Measurements from ENCODE around the gene LAMA4. TPM values are rescaled to one million over a fixed set of nuclear protein-coding genes. Genes with fewer than 3 reads are reported as not detected.

The LAMA4 gene
- total and polyA plus RNA-seq, 4 donors, result 2.1 to 6.0 (median 3.5) TPM

GRCh38 chr6:112139052-112139451 is 115.3 kb downstream of the LAMA4 start:
- no peak overlapping the region for H3K4me3 ChIP-seq (ENCODE audit: low read depth in 1 of 3, low read length in 3 of 3)
- TF ChIP-seq NR2F2 (IDR thresholded peaks at IDR 0.05) (no peak), SP1 (IDR thresholded peaks at IDR 0.05) (no peak), YY1 (IDR thresholded peaks at IDR 0.05) (no peak), TAF1 (conservative IDR thresholded peaks at IDR 0.05) (no peak), HNF4A (conservative IDR thresholded peaks at IDR 0.05) (no peak), GABPA (IDR thresholded peaks at IDR 0.05 in 1 of 2, conservative IDR thresholded peaks at IDR 0.05 in 1 of 2) (no peak), JUND (IDR thresholded peaks at IDR 0.05) (no peak), REST (IDR thresholded peaks at IDR 0.05) (no peak), HNF4G (IDR thresholded peaks at IDR 0.05) (no peak), ATF3 (IDR thresholded peaks at IDR 0.05) (no peak), EGR1 (IDR thresholded peaks at IDR 0.05; ENCODE audit: low read depth in 2 of 2) (no peak), ZBTB33 (IDR thresholded peaks at IDR 0.05) (no peak), MAX (IDR thresholded peaks at IDR 0.05) (no peak), RXRA (IDR thresholded peaks at IDR 0.05) (no peak)
- H3K9me3 ChIP-seq (ENCODE audit: control insufficient read depth in 4 of 4, low read length in 3 of 4), result no peaks in the 10 kb centered on the region
- H3K27me3 ChIP-seq (ENCODE audit: control insufficient read depth in 4 of 4, insufficient read depth in 4 of 4, low read length in 3 of 4), result no peaks in the 10 kb centered on the region
- WGBS, result 82% methylated on average over 8 of the region's 8 CpGs
- DNase-seq (ENCODE audit: low spot score), result no peak
- H3K4me1 ChIP-seq (ENCODE audit: control insufficient read depth in 4 of 4, insufficient read depth in 4 of 4, low read length in 3 of 4), result no peaks in the 10 kb centered on the region
- no peak overlapping the region for H3K27ac ChIP-seq (ENCODE audit: low read depth in 1 of 2, low read length in 2 of 2)
- no peak overlapping the region for H3K9ac ChIP-seq (ENCODE audit: low read depth in 1 of 2, low read length in 2 of 2)
- H3K36me3 ChIP-seq (ENCODE audit: control insufficient read depth in 4 of 4, insufficient read depth in 3 of 4, low read depth in 1 of 4, low read length in 3 of 4), result peaks cover 0 to 2% (median 0%) of the 10 kb centered on the region in 4 donors

- no peaks in the 10 kb centered on the region for H3K36me3 ChIP-seq (ENCODE audit: control insufficient read depth in 4 of 4, insufficient read depth in 3 of 4, low read depth in 1 of 4, low read length in 3 of 4)
- no peak overlapping the region for H3K27ac ChIP-seq (ENCODE audit: low read depth in 1 of 2, low read length in 2 of 2)
- H3K9me3 ChIP-seq (ENCODE audit: control insufficient read depth in 4 of 4, low read length in 3 of 4), result no peaks in the 10 kb centered on the region
- H3K27me3 ChIP-seq (ENCODE audit: control insufficient read depth in 4 of 4, insufficient read depth in 4 of 4, low read length in 3 of 4), result no peaks in the 10 kb centered on the region
- H3K4me3 ChIP-seq (ENCODE audit: low read depth in 1 of 3, low read length in 3 of 3), result no peak overlapping the region
- no peak overlapping the region for H3K9ac ChIP-seq (ENCODE audit: low read depth in 1 of 2, low read length in 2 of 2)
- H3K4me1 ChIP-seq (ENCODE audit: control insufficient read depth in 4 of 4, insufficient read depth in 4 of 4, low read length in 3 of 4), result no peaks in the 10 kb centered on the region
- no peak for DNase-seq (ENCODE audit: low spot score)
- WGBS, result 85% methylated on average over 3 of the region's 3 CpGs
- no peak for TF ChIP-seq RAD21 (IDR thresholded peaks at IDR 0.05)
- TF ChIP-seq REST (IDR thresholded peaks at IDR 0.05), result no peak
- no peak for TF ChIP-seq ATF3 (IDR thresholded peaks at IDR 0.05)
- no peak for TF ChIP-seq JUND (IDR thresholded peaks at IDR 0.05)
- no peak for TF ChIP-seq ZBTB33 (IDR thresholded peaks at IDR 0.05)
- TF ChIP-seq EGR1 (IDR thresholded peaks at IDR 0.05; ENCODE audit: low read depth in 2 of 2), result no peak
- no peak for TF ChIP-seq SP1 (IDR thresholded peaks at IDR 0.05)
- no peak for TF ChIP-seq MAX (IDR thresholded peaks at IDR 0.05)
- no peak for TF ChIP-seq FOXA2 (IDR thresholded peaks at IDR 0.05)
- TF ChIP-seq TAF1 (conservative IDR thresholded peaks at IDR 0.05), result no peak
- TF ChIP-seq GABPA (IDR thresholded peaks at IDR 0.05 in 1 of 2, conservative IDR thresholded peaks at IDR 0.05 in 1 of 2), result no peak
- no peak for TF ChIP-seq NR2F2 (IDR thresholded peaks at IDR 0.05)
- TF ChIP-seq HNF4G (IDR thresholded peaks at IDR 0.05), result no peak
- no peak for TF ChIP-seq CTCF (IDR thresholded peaks at IDR 0.05; ENCODE audit: low read depth, low read length, missing input control)
Observed at GRCh38 chr6:112130878-112131277, 123.5 kb downstream of the LAMA4 start.

Data from liver (tissue), 9 donors.